Endothelial cell of umbilical vein (primary cell): ENCODE data around the gene HASPIN. TPM values are rescaled to one million over a fixed set of nuclear protein-coding genes. Genes with fewer than 3 reads are reported as not detected.

Experiments
- BruUV-seq: library from RNA; stranded (reverse); fragments of 400-500 nt; replicated peaks from 2 replicates; lab custom pipeline; 2021; lab: Mats Ljungman, UMichigan
- CTCF ChIA-PET: fragments of 300-600, 350-600 bp; sonication (Branson Sonifier 250); formaldehyde crosslinking; loops from one replicate; lab custom pipeline; 2021; ENCODE audit warnings: antibody characterized with exemption, inconsistent platforms; lab: Charles Lee
- POLR2A ChIA-PET: fragments of 300-600, 350-600 bp; sonication (Branson Sonifier 250); formaldehyde crosslinking; loops from one replicate; lab custom pipeline; 2021; ENCODE audit warnings: antibody characterized with exemption, inconsistent platforms; lab: Charles Lee
- DNase-seq: peaks from one replicate; pipeline ENCODE4 v3.0.0-alpha.2; 2011; ENCODE audit warnings: low read depth, low spot score
- FAIRE-seq: peaks from 2 replicates; lab custom pipeline; 2011; peaks lifted over from hg19 to GRCh38; lab: Jason Lieb, UNC
- H2AFZ ChIP-seq: 2 replicates; pipeline ENCODE4 v1.6.0; 2012; ENCODE audit warnings: low read depth, low read length, control low read depth, inconsistent platforms
- H3K27ac ChIP-seq: 2 replicates; pipeline ENCODE4 v1.5.1; 2011; ENCODE audit warnings: low read depth, mild to moderate bottlenecking, control low read depth, low read length, moderate library complexity; ENCODE audit not compliant: insufficient read depth
- H3K27me3 ChIP-seq, 2 experiments: 2 replicates each; pipeline versions ENCODE4 v1.6.0 to v1.6.1; 2011; ENCODE audit warnings: low read length in 2 of 2, mixed read lengths in 1 of 2; ENCODE audit not compliant: control insufficient read depth in 2 of 2, insufficient read depth in 2 of 2
- H3K36me3 ChIP-seq, 2 experiments: 2 replicates in 1 of 2; 3 replicates in 1 of 2; pipeline ENCODE4 v1.5.1; 2011; ENCODE audit warnings: low read length in 2 of 2, mild to moderate bottlenecking in 1 of 2, moderate library complexity in 1 of 2; ENCODE audit not compliant: control insufficient read depth in 2 of 2, insufficient read depth in 2 of 2; ENCODE audit errors: extremely low read depth in 1 of 2
- H3K4me1 ChIP-seq: 3 replicates; pipeline ENCODE4 v1.5.1; 2011; ENCODE audit warnings: mild to moderate bottlenecking, low read length; ENCODE audit not compliant: control insufficient read depth, insufficient read depth; ENCODE audit errors: extremely low read depth
- H3K4me2 ChIP-seq: 2 replicates; pipeline ENCODE4 v1.6.1; 2011; ENCODE audit warnings: low read length, control low read depth, mixed read lengths; ENCODE audit not compliant: insufficient read depth
- H3K4me3 ChIP-seq, 3 experiments: fragments of 200-600 bp in 1 of 3; sonication (generic), shearing (Covaris generic) in 1 of 3; replicated peaks in 1 of 3; 2 replicates each; pipeline ENCODE4 v1.5.1; 2011 to 2016; ENCODE audit warnings: control low read depth in 3 of 3, low read length in 3 of 3, mild to moderate bottlenecking in 2 of 3, inconsistent platforms in 1 of 3, low read depth in 1 of 3, moderate library complexity in 1 of 3; ENCODE audit not compliant: insufficient read depth in 1 of 3
- H3K79me2 ChIP-seq: 2 replicates; pipeline ENCODE4 v1.6.0; 2012; ENCODE audit warnings: low read length, inconsistent platforms; ENCODE audit not compliant: control insufficient read depth, insufficient read depth
- H3K9ac ChIP-seq: replicated peaks from 2 replicates; pipeline ENCODE3; 2011; ENCODE audit warnings: low read length, control low read depth; ENCODE audit not compliant: insufficient read depth; ENCODE audit errors: extremely low read depth
- H3K9me1 ChIP-seq: replicated peaks from 3 replicates; pipeline ENCODE4 v1.6.0; 2011; ENCODE audit warnings: mild to moderate bottlenecking, low read length; ENCODE audit not compliant: control insufficient read depth, insufficient read depth; ENCODE audit errors: extremely low read depth
- H3K9me3 ChIP-seq: replicated peaks from 2 replicates; pipeline ENCODE4 v1.5.1; 2012; ENCODE audit warnings: low read length, inconsistent platforms; ENCODE audit not compliant: control insufficient read depth, insufficient read depth
- H4K20me1 ChIP-seq: replicated peaks from 2 replicates; pipeline ENCODE3; 2011; ENCODE audit warnings: mild to moderate bottlenecking, low read length; ENCODE audit not compliant: control insufficient read depth, insufficient read depth; ENCODE audit errors: extremely low read depth
- CTCF ChIP-seq, 2 donors: IDR thresholded peaks; 1 replicate in 1 of 2; 2 replicates in 1 of 2; pipeline ENCODE4 v1.5.1; 2011; ENCODE audit warnings: low read length in 2 of 2, mild to moderate bottlenecking in 2 of 2, moderate library complexity in 2 of 2, control low read depth in 1 of 2, inconsistent platforms in 1 of 2, low read depth in 1 of 2; ENCODE audit not compliant: insufficient read depth in 1 of 2; ENCODE audit errors: extremely low read depth in 1 of 2
- EZH2 ChIP-seq: IDR thresholded peaks from 2 replicates; pipeline ENCODE4 v1.6.1; 2012; ENCODE audit warnings: borderline replicate concordance, low read depth, mild to moderate bottlenecking, moderate library complexity, low read length, inconsistent platforms; ENCODE audit not compliant: severe bottlenecking
- FOS ChIP-seq: IDR thresholded peaks from 2 replicates; pipeline ENCODE4 v1.6.1; 2011; ENCODE audit warnings: mild to moderate bottlenecking, low read length, moderate library complexity, borderline replicate concordance; ENCODE audit not compliant: insufficient read depth
- GATA2 ChIP-seq: IDR thresholded peaks from 2 replicates; pipeline ENCODE4 v1.7.0; 2011; ENCODE audit warnings: low read depth, mild to moderate bottlenecking, moderate library complexity, mixed read lengths, low read length; ENCODE audit not compliant: insufficient read length, insufficient read depth
- JUN ChIP-seq: IDR thresholded peaks from 2 replicates; pipeline ENCODE4 v1.6.1; 2011; ENCODE audit warnings: borderline replicate concordance, low read depth; ENCODE audit not compliant: insufficient read length, insufficient read depth
- MAX ChIP-seq: IDR thresholded peaks from 2 replicates; pipeline ENCODE4 v1.6.1; 2011; ENCODE audit not compliant: insufficient read depth, insufficient read length
- MYC ChIP-seq: IDR thresholded peaks from one replicate; pipeline ENCODE4 v1.6.1; 2011; ENCODE audit warnings: mild to moderate bottlenecking, low read depth, low read length
- POLR2A ChIP-seq: IDR thresholded peaks from 2 replicates; pipeline ENCODE4 v1.6.1; 2012; ENCODE audit warnings: low read depth, mild to moderate bottlenecking, control low read depth, low read length
- POLR2AphosphoS5 ChIP-seq: IDR thresholded peaks from 2 replicates; pipeline ENCODE4 v1.6.1; 2012; ENCODE audit warnings: low read depth, mild to moderate bottlenecking, control low read depth, low read length, moderate library complexity; ENCODE audit not compliant: insufficient read depth
- dilution Hi-C: fragments of 300-500 bp; cut with MboI; formaldehyde crosslinking; loops from one replicate; pipeline ENCODE4 v1.15.0; 2019; ENCODE audit warnings: low sequenced_read_pairs; ENCODE audit not compliant: extremely low pct_ligation_motif_present
- intact Hi-C: fragments of 100-400 bp; cut with micrococcal nuclease; formaldehyde crosslinking; loops from one replicate; pipeline ENCODE4 v1.10.0; 2022
- polyA plus RNA-seq, 4 experiments: library from polyadenylated mRNA; depleted of rRNA in 3 of 4; stranded (reverse) in 3 of 4; unstranded in 1 of 4; fragments of >200 nt; gene quantifications; 2 replicates each; pipeline versions ENCODE4 v1.2.1 to v1.2.3, GENCODE V29; 2011 to 2012; ENCODE audit warnings: missing spikeins in 1 of 4
- total RNA-seq: library from RNA; stranded (reverse); gene quantifications from 2 replicates; pipeline ENCODE4 v1.2.3, GENCODE V29; 2021

Gene HASPIN
- total and polyA plus RNA-seq, 2 donors (not counting 3 experiments of a cell fraction or from before 2014, with no cell fraction given) = 2.7 to 13.2 TPM

- Histone ChIP-seq H3K9me1 (no peaks in the 10 kb centered on the region), H3K36me3 (no peaks in the 10 kb centered on the region), H2AFZ (no peak overlapping the region), H3K27ac (no peak overlapping the region), H3K4me3 (no peak overlapping the region), H3K79me2 (no peaks in the 10 kb centered on the region), H4K20me1 (no peaks in the 10 kb centered on the region), H3K9ac (no peak overlapping the region), H3K4me1 (no peaks in the 10 kb centered on the region), H3K27me3 (no peaks in the 10 kb centered on the region), H3K9me3 (no peaks in the 10 kb centered on the region), H3K4me2 (no peak overlapping the region)
- intact Hi-C loops (no loop called here), dilution Hi-C loops (no loop called here)
- DNase-seq (no peak), FAIRE-seq (no peak)
- ChIA-PET CTCF (interaction anchor here (4.0 kb wide), 1 partner anchor 22 kb away, joined by 22 read pairs; no protein-coding TSS in a partner anchor), POLR2A (no interaction called here)
- BruUV-seq = no TSS peak
- TF ChIP-seq FOS (no peak), POLR2A (no peak), GATA2 (no peak), CTCF (IDR thresholded peaks at IDR 0.05; ENCODE audit: extremely low read depth in 1 of 2, insufficient read depth in 1 of 2, low read depth in 1 of 2, low read length in 2 of 2) (no peak), MAX (no peak), MYC (no peak), POLR2AphosphoS5 (no peak), JUN (no peak), EZH2 (no peak)
Measured at GRCh38 chr17:3759597-3760216, 36.0 kb downstream of the HASPIN start.
